Mesothelial cell of epicardium (in vitro differentiated cells): ENCODE measurements around the gene SLC28A1. TPM values are rescaled to one million over a fixed set of nuclear protein-coding genes. Genes with fewer than 3 reads are reported as not detected.
"Not testable (repeated sequence)": the region's sequence is repeated elsewhere in the genome, so short reads cannot be mapped to it uniquely, and the experiment has no call there.

Experiments
- DNase-seq, 2 experiments: peaks; one replicate each; pipeline ENCODE4 v3.0.0; 2021; ENCODE audit warnings: low spot score in 2 of 2; ENCODE audit not compliant: unreplicated experiment in 2 of 2
- H3K27ac Mint-ChIP-seq: 2 replicates; pipeline ENCODE4 v1.8.0; 2021; ENCODE audit warnings: mixed read lengths
- H3K27me3 Mint-ChIP-seq: 2 replicates; pipeline ENCODE4 v1.8.0; 2021; ENCODE audit warnings: low read depth, mixed read lengths
- H3K36me3 Mint-ChIP-seq: 2 replicates; pipeline ENCODE4 v1.8.0; 2021; ENCODE audit warnings: mixed read lengths
- H3K4me1 Mint-ChIP-seq: 2 replicates; pipeline ENCODE4 v1.8.0; 2021; ENCODE audit warnings: mixed read lengths
- H3K4me3 Mint-ChIP-seq: 2 replicates; pipeline ENCODE4 v1.8.0; 2021; ENCODE audit warnings: mild to moderate bottlenecking, moderate library complexity, mixed read lengths
- H3K9me3 Mint-ChIP-seq: 2 replicates; pipeline ENCODE4 v1.8.0; 2021; ENCODE audit warnings: mixed read lengths
- total RNA-seq: library from RNA; stranded (reverse); gene quantifications from 3 replicates; pipeline ENCODE4 v1.2.1, GENCODE V29; 2021
- TF ChIP-seq, protein P1 (sequence below): fragments of 200-600 bp; sonication (generic); IDR thresholded peaks from one replicate; pipeline ENCODE4 v1.5.0; 2021; ENCODE audit warnings: antibody characterized with exemption; ENCODE audit not compliant: unreplicated experiment

The SLC28A1 gene
- total RNA-seq, 1 donor from 2014 or later, result 0.20 TPM

DNA sequence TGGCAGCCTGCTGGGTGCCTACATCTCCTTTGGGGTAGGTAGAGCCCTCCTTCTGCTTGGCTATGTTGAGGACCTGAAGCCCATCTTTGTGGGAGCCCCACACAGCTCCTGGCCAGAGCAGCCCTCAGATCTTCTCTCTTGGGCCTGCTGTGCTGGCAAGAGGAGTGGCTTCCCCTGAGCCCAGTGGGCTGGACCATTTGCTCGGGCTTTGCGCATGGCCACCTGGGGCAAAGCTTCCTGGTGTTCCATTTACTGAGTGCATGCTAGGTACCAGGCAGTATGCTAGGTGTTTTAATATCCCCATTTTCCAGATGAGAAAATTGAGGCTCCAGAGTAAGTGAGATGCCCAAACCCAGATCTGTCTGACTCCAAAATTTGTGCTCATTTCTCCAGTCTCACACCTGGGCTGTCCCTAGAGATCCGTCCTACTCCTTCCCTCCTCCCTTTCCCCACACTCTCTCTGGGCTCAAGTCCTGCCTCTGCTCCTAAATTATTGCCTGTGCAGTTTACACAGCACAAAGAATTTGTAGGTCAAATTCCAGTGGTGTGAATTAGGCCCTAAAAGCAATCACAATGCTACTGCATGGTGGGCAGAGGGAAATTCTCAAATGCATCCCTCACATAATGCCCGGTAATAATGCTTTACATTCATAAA, 39.7 kb downstream of the SLC28A1 start:
- no peak for DNase-seq
- Mint-ChIP-seq H3K27ac (no peak overlapping the region), H3K4me3 (no peak overlapping the region), H3K36me3 (no peaks in the 10 kb centered on the region), H3K4me1 (peaks cover 19% of the 10 kb centered on the region), H3K9me3 (no peaks in the 10 kb centered on the region), H3K27me3 (no peaks in the 10 kb centered on the region)
- TF ChIP-seq, protein P1, sequence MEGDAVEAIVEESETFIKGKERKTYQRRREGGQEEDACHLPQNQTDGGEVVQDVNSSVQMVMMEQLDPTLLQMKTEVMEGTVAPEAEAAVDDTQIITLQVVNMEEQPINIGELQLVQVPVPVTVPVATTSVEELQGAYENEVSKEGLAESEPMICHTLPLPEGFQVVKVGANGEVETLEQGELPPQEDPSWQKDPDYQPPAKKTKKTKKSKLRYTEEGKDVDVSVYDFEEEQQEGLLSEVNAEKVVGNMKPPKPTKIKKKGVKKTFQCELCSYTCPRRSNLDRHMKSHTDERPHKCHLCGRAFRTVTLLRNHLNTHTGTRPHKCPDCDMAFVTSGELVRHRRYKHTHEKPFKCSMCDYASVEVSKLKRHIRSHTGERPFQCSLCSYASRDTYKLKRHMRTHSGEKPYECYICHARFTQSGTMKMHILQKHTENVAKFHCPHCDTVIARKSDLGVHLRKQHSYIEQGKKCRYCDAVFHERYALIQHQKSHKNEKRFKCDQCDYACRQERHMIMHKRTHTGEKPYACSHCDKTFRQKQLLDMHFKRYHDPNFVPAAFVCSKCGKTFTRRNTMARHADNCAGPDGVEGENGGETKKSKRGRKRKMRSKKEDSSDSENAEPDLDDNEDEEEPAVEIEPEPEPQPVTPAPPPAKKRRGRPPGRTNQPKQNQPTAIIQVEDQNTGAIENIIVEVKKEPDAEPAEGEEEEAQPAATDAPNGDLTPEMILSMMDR, result no peak

DNA sequence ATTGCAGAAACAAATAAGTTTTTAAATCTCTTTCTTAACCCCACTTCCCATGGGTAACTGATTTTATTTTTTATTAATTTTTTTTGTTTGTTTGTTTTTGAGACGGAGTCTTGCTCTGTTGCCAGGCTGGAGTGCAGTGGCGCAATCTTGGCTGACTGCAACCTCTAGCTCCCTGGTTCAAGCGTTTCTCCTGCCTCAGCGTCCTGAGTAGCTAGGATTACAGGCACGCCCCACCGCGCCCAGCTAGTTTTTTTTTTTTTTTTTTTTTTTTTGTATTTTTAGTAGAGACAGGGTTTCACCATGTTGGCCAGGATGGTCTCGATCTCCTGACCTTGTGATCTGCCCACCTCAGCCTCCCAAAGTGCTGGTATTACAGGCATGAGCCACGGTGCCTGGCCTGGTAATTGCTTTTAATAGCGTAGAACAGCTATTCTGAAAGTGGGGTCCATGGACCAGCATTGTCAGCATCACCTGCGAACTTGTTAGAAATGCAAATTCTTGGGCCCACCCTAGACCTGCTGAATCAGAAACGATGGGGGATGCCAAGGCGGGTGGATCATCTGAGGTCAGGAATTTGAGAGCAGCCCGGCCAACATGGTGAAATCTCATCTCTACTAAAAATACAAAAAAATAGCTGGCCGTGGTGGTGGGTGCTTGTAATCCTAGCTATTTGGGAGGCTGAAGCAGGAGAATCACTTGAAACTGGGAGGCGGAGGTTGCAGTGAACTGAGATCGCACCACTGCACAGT, 40.5 kb downstream of the SLC28A1 start:
- H3K36me3 Mint-ChIP-seq, H3K27ac Mint-ChIP-seq, DNase-seq, H3K9me3 Mint-ChIP-seq, H3K27me3 Mint-ChIP-seq, H3K4me3 Mint-ChIP-seq: not testable (repeated sequence)
- peaks cover 20% of the 10 kb centered on the region for H3K4me1 Mint-ChIP-seq

DNA sequence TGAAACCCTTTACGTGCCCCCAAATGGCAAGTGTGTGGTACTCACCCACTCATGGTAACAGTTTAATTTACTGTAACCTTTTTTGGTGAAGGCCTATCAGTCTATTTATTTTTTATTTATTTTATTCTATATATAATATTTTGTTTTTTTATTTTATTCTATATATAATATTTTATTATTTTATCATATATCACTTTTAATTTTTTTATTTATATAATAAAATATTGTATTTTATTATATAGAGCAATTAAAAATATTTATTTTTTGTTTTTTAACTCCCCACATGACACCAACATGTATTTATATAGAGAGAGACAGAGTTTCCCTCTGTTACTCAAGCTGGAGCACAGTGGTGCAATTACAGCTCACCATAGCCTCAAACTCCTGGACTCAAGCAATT, 41.4 kb downstream of the SLC28A1 start:
- H3K27ac Mint-ChIP-seq, result no peak overlapping the region
- H3K9me3 Mint-ChIP-seq, result no peaks in the 10 kb centered on the region
- H3K36me3 Mint-ChIP-seq, result no peaks in the 10 kb centered on the region
- DNase-seq, result no peak
- TF ChIP-seq, protein P1, result no peak
- H3K4me3 Mint-ChIP-seq, result no peak overlapping the region
- peaks cover 23% of the 10 kb centered on the region for H3K4me1 Mint-ChIP-seq
- no peaks in the 10 kb centered on the region for H3K27me3 Mint-ChIP-seq

DNA sequence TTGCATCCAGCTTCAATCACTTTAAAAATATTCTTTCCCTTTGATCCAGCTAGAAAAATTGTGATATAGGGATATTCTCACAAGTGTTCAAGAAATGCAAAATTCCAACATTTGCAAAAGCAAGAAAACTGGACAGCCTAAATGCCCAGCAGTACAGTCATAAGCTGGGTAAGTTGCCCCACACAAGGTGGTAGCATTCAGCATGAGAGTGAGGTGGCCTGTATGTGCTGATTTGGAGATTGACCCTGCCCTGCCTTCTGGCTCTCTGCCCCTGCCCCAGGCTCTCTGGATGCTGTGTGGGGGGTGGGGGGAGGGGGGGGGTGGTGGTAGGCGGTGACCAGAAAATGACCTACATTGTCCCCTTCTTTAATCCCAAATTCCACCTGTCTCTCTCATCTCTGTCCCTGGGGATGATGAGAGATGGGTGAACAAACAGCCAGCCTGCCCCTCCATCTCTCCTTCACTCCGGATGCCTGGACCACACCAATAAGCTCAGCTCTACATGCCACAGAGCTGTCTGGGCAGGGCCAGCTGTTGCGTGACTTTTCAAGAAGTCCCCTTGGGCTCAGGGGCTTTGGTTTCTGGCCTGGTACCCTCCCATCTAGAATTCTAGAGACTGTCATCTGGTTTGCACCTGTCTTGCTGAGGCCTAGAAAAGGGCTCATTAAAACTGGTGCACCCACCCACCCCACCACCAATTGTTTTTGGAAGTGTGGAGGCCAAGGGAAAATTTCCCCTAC, 42.2 kb downstream of the SLC28A1 start:
- TF ChIP-seq, protein P1, result no peak
- H3K4me3 Mint-ChIP-seq, result no peak overlapping the region
- no peaks in the 10 kb centered on the region for H3K9me3 Mint-ChIP-seq
- peaks cover 23% of the 10 kb centered on the region for H3K4me1 Mint-ChIP-seq
- no peaks in the 10 kb centered on the region for H3K36me3 Mint-ChIP-seq
- H3K27me3 Mint-ChIP-seq, result no peaks in the 10 kb centered on the region
- peak overlapping the region; percentile 88 for H3K27ac Mint-ChIP-seq
- no peak for DNase-seq

DNA sequence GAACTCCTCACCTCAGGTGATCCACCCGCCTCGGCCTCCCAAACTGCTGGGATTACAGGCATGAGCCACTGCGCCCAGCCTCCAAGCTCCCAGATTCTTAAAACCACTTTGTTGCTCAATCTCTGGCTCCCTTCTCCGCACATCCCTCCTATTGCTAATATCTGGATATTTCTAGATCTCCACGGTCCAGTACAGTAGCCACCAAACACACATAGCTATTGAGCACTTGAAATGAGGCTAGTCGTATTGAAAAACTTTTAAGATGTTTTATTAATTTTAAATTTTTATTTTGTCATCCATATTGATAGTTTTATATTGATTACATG, 44.3 kb downstream of the SLC28A1 start:
- no peak overlapping the region for H3K4me3 Mint-ChIP-seq
- H3K9me3 Mint-ChIP-seq, result no peaks in the 10 kb centered on the region
- TF ChIP-seq, protein P1, result no peak
- no peak overlapping the region for H3K27ac Mint-ChIP-seq
- no peak for DNase-seq
- no peaks in the 10 kb centered on the region for H3K27me3 Mint-ChIP-seq
- H3K36me3 Mint-ChIP-seq, result no peaks in the 10 kb centered on the region
- H3K4me1 Mint-ChIP-seq, result peaks cover 23% of the 10 kb centered on the region
